ENCODE data around the gene CCDC33.

Gene CCDC33

GRCh38 chr15:74264081-74264501, 28.0 kb downstream of the CCDC33 start:
- TF ChIP-seq GATA2 (IDR thresholded peaks at IDR 0.05; ENCODE audit: low read depth, low read length): no peak
- no peak for TF ChIP-seq GATA3 (IDR thresholded peaks at IDR 0.05; ENCODE audit: low read depth, low read length)

- TF ChIP-seq GATA3 (IDR thresholded peaks at IDR 0.05; ENCODE audit: low read depth, low read length) (no peak), GATA2 (IDR thresholded peaks at IDR 0.05; ENCODE audit: low read depth, low read length) (no peak)
Observed at GRCh38 chr15:74265046-74265639, 29.0 kb downstream of the CCDC33 start.

- TF ChIP-seq GATA3 (IDR thresholded peaks at IDR 0.05; ENCODE audit: low read depth, low read length) (no peak), GATA2 (IDR thresholded peaks at IDR 0.05; ENCODE audit: low read depth, low read length) (no peak)
Observed at GRCh38 chr15:74268020-74268419, 31.9 kb downstream of the CCDC33 start.

- TF ChIP-seq GATA3 (IDR thresholded peaks at IDR 0.05; ENCODE audit: low read depth, low read length) (no peak), GATA2 (IDR thresholded peaks at IDR 0.05; ENCODE audit: low read depth, low read length) (no peak)
Observed at GRCh38 chr15:74269362-74270035, 33.4 kb downstream of the CCDC33 start.

- no peak for TF ChIP-seq GATA2 (IDR thresholded peaks at IDR 0.05; ENCODE audit: low read depth, low read length)
- no peak for TF ChIP-seq GATA3 (IDR thresholded peaks at IDR 0.05; ENCODE audit: low read depth, low read length)
Observed at GRCh38 chr15:74270155-74270554, 34.0 kb downstream of the CCDC33 start.

GRCh38 chr15:74270854-74271520, 34.9 kb downstream of the CCDC33 start:
- TF ChIP-seq GATA2 (IDR thresholded peaks at IDR 0.05; ENCODE audit: low read depth, low read length): no peak

GRCh38 chr15:74272812-74273211, 36.7 kb downstream of the CCDC33 start:
- TF ChIP-seq GATA2 (IDR thresholded peaks at IDR 0.05; ENCODE audit: low read depth, low read length): no peak
- TF ChIP-seq GATA3 (IDR thresholded peaks at IDR 0.05; ENCODE audit: low read depth, low read length): no peak

- TF ChIP-seq GATA3 (IDR thresholded peaks at IDR 0.05; ENCODE audit: low read depth, low read length): no peak
- TF ChIP-seq GATA2 (IDR thresholded peaks at IDR 0.05; ENCODE audit: low read depth, low read length): no peak
Observed at GRCh38 chr15:74274470-74275038, 38.4 kb downstream of the CCDC33 start.

- TF ChIP-seq GATA2 (IDR thresholded peaks at IDR 0.05; ENCODE audit: low read depth, low read length): no peak
- no peak for TF ChIP-seq GATA3 (IDR thresholded peaks at IDR 0.05; ENCODE audit: low read depth, low read length)
Observed at GRCh38 chr15:74275957-74276356, 39.8 kb downstream of the CCDC33 start.

- TF ChIP-seq GATA3 (IDR thresholded peaks at IDR 0.05; ENCODE audit: low read depth, low read length) (no peak), GATA2 (IDR thresholded peaks at IDR 0.05; ENCODE audit: low read depth, low read length) (no peak)
Observed at GRCh38 chr15:74276560-74276959, 40.4 kb downstream of the CCDC33 start.

GRCh38 chr15:74277242-74277810, 41.2 kb downstream of the CCDC33 start:
- TF ChIP-seq GATA3 (IDR thresholded peaks at IDR 0.05; ENCODE audit: low read depth, low read length) (no peak), GATA2 (IDR thresholded peaks at IDR 0.05; ENCODE audit: low read depth, low read length) (no peak)

- TF ChIP-seq GATA3 (IDR thresholded peaks at IDR 0.05; ENCODE audit: low read depth, low read length): no peak
- TF ChIP-seq GATA2 (IDR thresholded peaks at IDR 0.05; ENCODE audit: low read depth, low read length): no peak
Observed at GRCh38 chr15:74278207-74278606, 42.1 kb downstream of the CCDC33 start.

- no peak for TF ChIP-seq GATA3 (IDR thresholded peaks at IDR 0.05; ENCODE audit: low read depth, low read length)
- no peak for TF ChIP-seq GATA2 (IDR thresholded peaks at IDR 0.05; ENCODE audit: low read depth, low read length)
Observed at GRCh38 chr15:74281147-74282133, 45.3 kb downstream of the CCDC33 start.
